GM23248 (cell line): Measurements from ENCODE around the gene ZNF236. TPM values are rescaled to one million over a fixed set of nuclear protein-coding genes. Genes with fewer than 3 reads are reported as not detected.
"Not testable (repeated sequence)": the region's sequence is repeated elsewhere in the genome, so short reads cannot be mapped to it uniquely, and the experiment has no call there.

Experiments
- DNase-seq: peaks from one replicate; pipeline ENCODE4 v3.0.0-alpha.2; 2015
- H2AFZ ChIP-seq: fragments of 200-600 bp; sonication (generic); 2 replicates; pipeline ENCODE4 v1.6.1; 2016; ENCODE audit warnings: antibody characterized with exemption
- H3F3A ChIP-seq: fragments of 200-600 bp; sonication (generic); 2 replicates; pipeline ENCODE4 v1.6.1; 2016; ENCODE audit warnings: mild to moderate bottlenecking, antibody characterized with exemption, mixed run types; ENCODE audit not compliant: insufficient read depth
- H3K27ac ChIP-seq: fragments of 200-600 bp; sonication (generic); 2 replicates; pipeline ENCODE4 v1.5.1; 2016; ENCODE audit warnings: mild to moderate bottlenecking
- H3K27me3 ChIP-seq: fragments of 200-600 bp; sonication (generic); replicated peaks from 2 replicates; pipeline ENCODE4 v1.6.1; 2016; ENCODE audit warnings: mild to moderate bottlenecking; ENCODE audit not compliant: insufficient read depth
- H3K36me3 ChIP-seq: fragments of 200-600 bp; sonication (generic); 2 replicates; pipeline ENCODE4 v1.6.1; 2016; ENCODE audit warnings: low read depth, mild to moderate bottlenecking
- H3K4me1 ChIP-seq: fragments of 200-600 bp; sonication (generic); 2 replicates; pipeline ENCODE4 v1.6.1; 2016; ENCODE audit warnings: mild to moderate bottlenecking; ENCODE audit not compliant: insufficient read depth
- H3K4me2 ChIP-seq: fragments of 200-600 bp; sonication (generic); one replicate; pipeline ENCODE4 v1.6.1; 2016; ENCODE audit warnings: mild to moderate bottlenecking; ENCODE audit not compliant: unreplicated experiment
- H3K4me3 ChIP-seq: fragments of 200-600 bp; sonication (generic); 2 replicates; pipeline ENCODE4 v1.5.1; 2016; ENCODE audit warnings: mild to moderate bottlenecking
- H3K79me2 ChIP-seq: fragments of 200-600 bp; sonication (generic); 2 replicates; pipeline ENCODE4 v1.6.1; 2016; ENCODE audit warnings: mild to moderate bottlenecking; ENCODE audit not compliant: insufficient read depth
- H3K9ac ChIP-seq: fragments of 200-600 bp; sonication (generic); 2 replicates; pipeline ENCODE4 v1.6.1; 2016; ENCODE audit warnings: mild to moderate bottlenecking
- H3K9me2 ChIP-seq: fragments of 200-600 bp; sonication (generic); 2 replicates; pipeline ENCODE4 v1.6.1; 2016; ENCODE audit warnings: mixed run types, mild to moderate bottlenecking, moderate library complexity; ENCODE audit not compliant: insufficient read depth
- H3K9me3 ChIP-seq: fragments of 200-600 bp; sonication (generic); one replicate; pipeline ENCODE4 v1.6.1; 2017; ENCODE audit warnings: low read depth
- H4K20me1 ChIP-seq: fragments of 200-600 bp; sonication (generic); 2 replicates; pipeline ENCODE4 v1.6.0; 2016; ENCODE audit not compliant: insufficient read depth
- EZH2 ChIP-seq: fragments of 200-600 bp; sonication (generic); IDR thresholded peaks from 2 replicates; pipeline ENCODE4 v1.6.1; 2018; ENCODE audit warnings: antibody characterized with exemption, mild to moderate bottlenecking; ENCODE audit not compliant: insufficient read depth, poor library complexity, severe bottlenecking
- EZH2phosphoT487 ChIP-seq: fragments of 200-600 bp; sonication (generic); IDR thresholded peaks from 2 replicates; pipeline ENCODE4 v1.6.1; 2018; ENCODE audit warnings: antibody characterized with exemption, moderate library complexity, mild to moderate bottlenecking, low read depth; ENCODE audit not compliant: insufficient read depth
- WGBS, 2 experiments: methylation state at CpG; one replicate each; pipeline ENCODE4 v1.1.6; 2015 to 2017; ENCODE audit warnings: low lambda C conversion rate in 2 of 2, low coverage in 1 of 2; ENCODE audit errors: missing lambda C conversion rate in 2 of 2; 5-methylcytosine and 5-hydroxymethylcytosine counted together
- in situ Hi-C: fragments of 300-500 bp; cut with MboI; formaldehyde crosslinking; loops from 2 replicates; pipeline ENCODE4 v1.15.0; 2020
- polyA plus RNA-seq: library from polyadenylated mRNA; unstranded; fragments of >200 nt; fragmentation: Nextera tagmentation; extraction: Ambion mirVana; gene quantifications from 2 replicates; pipeline ENCODE4 v1.2.1, GENCODE V29; 2016
- total RNA-seq: library from RNA; depleted of rRNA; stranded (reverse); fragments of >200 nt; shearing (Covaris generic); gene quantifications from 2 replicates; pipeline ENCODE4 v1.2.3, GENCODE V29; 2014

ZNF236 gene
- total and polyA plus RNA-seq, 2 experiments from 2014 or later = 4.6 to 12.4 TPM

- no peak overlapping the region for H3K4me3 ChIP-seq
- no peak overlapping the region for H3K9ac ChIP-seq
- no peaks in the 10 kb centered on the region for H3K9me2 ChIP-seq
- in situ Hi-C loops = no loop called here
- no peaks in the 10 kb centered on the region for H3F3A ChIP-seq
- no peaks in the 10 kb centered on the region for H3K36me3 ChIP-seq
- no peaks in the 10 kb centered on the region for H3K9me3 ChIP-seq
- H3K79me2 ChIP-seq = no peaks in the 10 kb centered on the region
- peak; percentile 73 for DNase-seq
- WGBS, 2 experiments = 25% methylated on average over 7 of the region's 7 CpGs
- H3K27ac ChIP-seq = no peak overlapping the region
- H3K4me1 ChIP-seq = peaks cover 7% of the 10 kb centered on the region; the same call in 1 of the 2 replicates
- H2AFZ ChIP-seq = no peak overlapping the region
- H4K20me1 ChIP-seq = no peaks in the 10 kb centered on the region
- no peaks in the 10 kb centered on the region for H3K27me3 ChIP-seq
- TF ChIP-seq EZH2phosphoT487 = no peak
- H3K4me2 ChIP-seq = no peak overlapping the region
These were observed 17.1 kb upstream of the ZNF236 start for GRCh38 chr18:76805221-76805620.

GRCh38 chr18:76806301-76806700, 16.1 kb upstream of the ZNF236 start:
- 94 to 95% methylated on average over 5 to 7 of the region's 7 CpGs for WGBS, 2 experiments
- no peak for TF ChIP-seq EZH2phosphoT487
- TF ChIP-seq EZH2 = no peak
- in situ Hi-C loops = no loop called here

GRCh38 chr18:76808561-76808960, 13.8 kb upstream of the ZNF236 start:
- no peak overlapping the region for H2AFZ ChIP-seq
- H3K4me1 ChIP-seq = peaks cover 6% of the 10 kb centered on the region; the same call in 1 of the 2 replicates
- no peaks in the 10 kb centered on the region for H3K9me3 ChIP-seq
- no peaks in the 10 kb centered on the region for H3K79me2 ChIP-seq
- no peaks in the 10 kb centered on the region for H3F3A ChIP-seq
- no peak overlapping the region for H3K9ac ChIP-seq
- H3K36me3 ChIP-seq = no peaks in the 10 kb centered on the region
- H3K27me3 ChIP-seq = no peaks in the 10 kb centered on the region
- 96 to 99% methylated on average over 10 of the region's 10 CpGs for WGBS, 2 experiments
- TF ChIP-seq EZH2phosphoT487 (no peak), EZH2 (no peak)
- no peak for DNase-seq
- H3K9me2 ChIP-seq = no peaks in the 10 kb centered on the region
- H3K27ac ChIP-seq = no peak overlapping the region
- in situ Hi-C loops = no loop called here
- no peak overlapping the region for H3K4me2 ChIP-seq
- no peaks in the 10 kb centered on the region for H4K20me1 ChIP-seq
- no peak overlapping the region for H3K4me3 ChIP-seq

More at GRCh38 chr18:76806301-76806700, 16.1 kb upstream of the ZNF236 start:
- Histone ChIP-seq H4K20me1 (no peaks in the 10 kb centered on the region), H3K79me2 (no peaks in the 10 kb centered on the region), H3K9ac (no peak overlapping the region), H3K27ac (no peak overlapping the region), H3K4me3 (no peak overlapping the region), H3K9me3 (no peaks in the 10 kb centered on the region), H3K27me3 (no peaks in the 10 kb centered on the region), H3K4me1 (peaks cover 7% of the 10 kb centered on the region; the same call in 1 of the 2 replicates), H3K36me3 (no peaks in the 10 kb centered on the region), H2AFZ (no peak overlapping the region), H3K4me2 (no peak overlapping the region), H3F3A (no peaks in the 10 kb centered on the region), H3K9me2 (no peaks in the 10 kb centered on the region)
- no peak for DNase-seq

DNA sequence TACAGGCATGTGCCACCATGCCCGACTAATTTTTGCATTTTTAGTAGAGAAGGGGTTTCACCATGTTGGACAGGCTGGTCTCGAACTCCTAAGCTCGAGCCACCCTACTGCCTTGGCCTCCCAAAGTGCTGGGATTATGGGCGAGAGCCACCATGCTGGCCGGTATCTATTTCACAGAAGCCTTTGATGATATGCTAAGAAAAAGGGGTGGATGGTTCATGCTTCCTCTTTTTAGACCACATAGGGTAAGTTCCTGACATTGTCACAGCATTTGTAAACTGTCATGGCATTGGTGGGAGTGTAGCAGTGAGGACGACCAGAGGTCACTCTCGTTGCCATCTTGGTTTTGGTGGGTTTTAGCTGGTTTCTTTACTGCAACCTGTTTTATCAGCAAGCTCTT, 10.8 kb upstream of the ZNF236 start:
- H3K9ac ChIP-seq, in situ Hi-C loops, H4K20me1 ChIP-seq, H3K4me1 ChIP-seq, H3K4me3 ChIP-seq, H2AFZ ChIP-seq, DNase-seq, H3K9me3 ChIP-seq, H3K36me3 ChIP-seq, H3K27ac ChIP-seq, H3K4me2 ChIP-seq, H3F3A ChIP-seq, H3K27me3 ChIP-seq, H3K9me2 ChIP-seq: not testable (repeated sequence)
- H3K79me2 ChIP-seq = peaks cover 14% of the 10 kb centered on the region
- whole genome bisulfite sequencing, 2 experiments = 97% methylated on average over 7 of the region's 7 CpGs

DNA sequence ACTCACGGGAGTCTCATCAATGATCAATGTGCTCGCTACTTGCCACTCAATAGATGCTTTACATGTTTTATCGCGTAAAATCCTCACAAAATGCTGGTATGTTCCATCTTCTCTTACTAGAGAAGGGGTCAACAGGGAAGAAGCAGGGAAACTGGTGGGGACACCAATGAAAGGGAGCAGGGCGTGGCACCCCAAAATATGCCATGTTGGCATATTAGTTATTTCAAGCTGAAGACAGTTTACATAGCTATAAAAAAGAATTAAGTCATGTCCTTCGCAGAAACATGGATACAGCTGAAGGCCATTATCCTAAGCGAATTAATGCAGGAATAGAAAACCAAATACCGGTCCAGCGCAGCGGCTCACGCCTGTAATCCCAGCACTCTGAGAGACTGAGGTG, 8.1 kb upstream of the ZNF236 start:
- Histone ChIP-seq H3K4me2 (no peak overlapping the region), H3F3A (no peaks in the 10 kb centered on the region), H3K27ac (no peak overlapping the region), H3K36me3 (no peaks in the 10 kb centered on the region; the same call in 1 of the 2 replicates), H3K4me3 (no peak overlapping the region), H3K27me3 (no peaks in the 10 kb centered on the region), H3K79me2 (peaks cover 40% of the 10 kb centered on the region), H4K20me1 (no peaks in the 10 kb centered on the region), H3K9me3 (no peaks in the 10 kb centered on the region), H2AFZ (no peak overlapping the region), H3K9me2 (no peaks in the 10 kb centered on the region), H3K9ac (no peak overlapping the region), H3K4me1 (no peaks in the 10 kb centered on the region)
- in situ Hi-C loops = no loop called here
- WGBS, 2 experiments = 84 to 85% methylated on average over 11 of the region's 11 CpGs
- DNase-seq = no peak
- TF ChIP-seq EZH2phosphoT487 (no peak), EZH2 (no peak)
